ENCODE results near the gene DPP7.

DNA sequence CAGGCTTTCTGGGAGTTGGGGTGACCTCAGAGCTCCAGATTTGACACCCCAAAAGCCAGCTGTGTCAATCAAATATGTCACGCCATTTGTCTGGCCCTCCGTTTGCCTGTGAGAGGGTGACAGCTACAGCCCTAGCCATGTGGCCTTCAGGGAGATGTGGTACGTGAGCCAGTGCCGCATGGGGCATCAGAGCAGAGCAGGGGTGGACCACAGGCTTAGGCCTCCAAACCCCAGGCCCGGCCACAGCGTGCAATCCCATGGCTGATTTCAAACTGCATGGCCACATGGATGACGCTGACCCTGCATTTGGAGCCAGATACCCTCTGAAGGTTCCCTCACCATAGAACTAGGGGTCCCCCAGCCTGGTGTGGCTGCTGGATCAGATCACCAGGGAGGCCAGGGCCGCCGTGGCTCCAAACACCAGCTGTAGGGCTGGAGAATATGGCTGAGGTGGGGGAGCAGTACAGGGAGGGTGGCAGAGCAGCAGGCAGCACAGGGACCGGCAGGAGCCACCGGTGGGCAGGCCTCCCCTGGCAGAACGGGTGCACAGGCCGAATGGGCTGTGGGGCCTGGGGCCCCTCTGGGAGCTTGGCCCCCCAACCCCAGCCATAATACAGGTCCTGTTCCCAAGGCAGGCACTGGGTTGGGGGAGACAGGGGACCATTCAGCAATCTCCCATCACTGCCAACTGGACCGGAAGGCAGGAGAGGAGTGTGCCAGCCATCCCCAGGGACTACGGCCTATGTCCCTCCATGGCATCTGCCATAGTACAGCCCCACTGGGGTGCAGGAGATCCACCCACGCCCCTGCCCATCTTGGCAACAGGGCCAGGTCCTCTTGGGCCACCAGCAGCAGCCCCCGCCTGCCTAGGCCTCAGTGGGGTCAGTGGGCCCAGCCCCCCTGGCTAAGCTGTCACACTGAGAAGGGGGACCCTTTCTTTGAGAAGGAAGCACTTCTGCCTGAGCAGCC is 45.7 kb downstream of the DPP7 start:
- TF ChIP-seq RAD21 (IDR thresholded peaks at IDR 0.05; ENCODE audit: low read depth) = no peak
- no peak for TF ChIP-seq EP300 (IDR thresholded peaks at IDR 0.05; ENCODE audit: borderline replicate concordance)
- no peak for TF ChIP-seq TEAD4 (IDR thresholded peaks at IDR 0.05)
- TF ChIP-seq, protein P1, sequence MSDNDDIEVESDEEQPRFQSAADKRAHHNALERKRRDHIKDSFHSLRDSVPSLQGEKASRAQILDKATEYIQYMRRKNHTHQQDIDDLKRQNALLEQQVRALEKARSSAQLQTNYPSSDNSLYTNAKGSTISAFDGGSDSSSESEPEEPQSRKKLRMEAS (IDR thresholded peaks at IDR 0.05) = no peak
- TF ChIP-seq, protein P2, sequence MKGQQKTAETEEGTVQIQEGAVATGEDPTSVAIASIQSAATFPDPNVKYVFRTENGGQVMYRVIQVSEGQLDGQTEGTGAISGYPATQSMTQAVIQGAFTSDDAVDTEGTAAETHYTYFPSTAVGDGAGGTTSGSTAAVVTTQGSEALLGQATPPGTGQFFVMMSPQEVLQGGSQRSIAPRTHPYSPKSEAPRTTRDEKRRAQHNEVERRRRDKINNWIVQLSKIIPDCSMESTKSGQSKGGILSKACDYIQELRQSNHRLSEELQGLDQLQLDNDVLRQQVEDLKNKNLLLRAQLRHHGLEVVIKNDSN (IDR thresholded peaks at IDR 0.05) = no peak
- TF ChIP-seq TAF1 (IDR thresholded peaks at IDR 0.05; ENCODE audit: low read depth) = no peak
- TF ChIP-seq, protein P3, sequence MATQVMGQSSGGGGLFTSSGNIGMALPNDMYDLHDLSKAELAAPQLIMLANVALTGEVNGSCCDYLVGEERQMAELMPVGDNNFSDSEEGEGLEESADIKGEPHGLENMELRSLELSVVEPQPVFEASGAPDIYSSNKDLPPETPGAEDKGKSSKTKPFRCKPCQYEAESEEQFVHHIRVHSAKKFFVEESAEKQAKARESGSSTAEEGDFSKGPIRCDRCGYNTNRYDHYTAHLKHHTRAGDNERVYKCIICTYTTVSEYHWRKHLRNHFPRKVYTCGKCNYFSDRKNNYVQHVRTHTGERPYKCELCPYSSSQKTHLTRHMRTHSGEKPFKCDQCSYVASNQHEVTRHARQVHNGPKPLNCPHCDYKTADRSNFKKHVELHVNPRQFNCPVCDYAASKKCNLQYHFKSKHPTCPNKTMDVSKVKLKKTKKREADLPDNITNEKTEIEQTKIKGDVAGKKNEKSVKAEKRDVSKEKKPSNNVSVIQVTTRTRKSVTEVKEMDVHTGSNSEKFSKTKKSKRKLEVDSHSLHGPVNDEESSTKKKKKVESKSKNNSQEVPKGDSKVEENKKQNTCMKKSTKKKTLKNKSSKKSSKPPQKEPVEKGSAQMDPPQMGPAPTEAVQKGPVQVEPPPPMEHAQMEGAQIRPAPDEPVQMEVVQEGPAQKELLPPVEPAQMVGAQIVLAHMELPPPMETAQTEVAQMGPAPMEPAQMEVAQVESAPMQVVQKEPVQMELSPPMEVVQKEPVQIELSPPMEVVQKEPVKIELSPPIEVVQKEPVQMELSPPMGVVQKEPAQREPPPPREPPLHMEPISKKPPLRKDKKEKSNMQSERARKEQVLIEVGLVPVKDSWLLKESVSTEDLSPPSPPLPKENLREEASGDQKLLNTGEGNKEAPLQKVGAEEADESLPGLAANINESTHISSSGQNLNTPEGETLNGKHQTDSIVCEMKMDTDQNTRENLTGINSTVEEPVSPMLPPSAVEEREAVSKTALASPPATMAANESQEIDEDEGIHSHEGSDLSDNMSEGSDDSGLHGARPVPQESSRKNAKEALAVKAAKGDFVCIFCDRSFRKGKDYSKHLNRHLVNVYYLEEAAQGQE (IDR thresholded peaks at IDR 0.05; ENCODE audit: low read depth) = no peak
- TF ChIP-seq EGR1 (IDR thresholded peaks at IDR 0.05) = no peak
- TF ChIP-seq NFIC (IDR thresholded peaks at IDR 0.05) = no peak
